GM12873 (cell line): ENCODE measurements around the gene CTXN1.

ENCODE experiments used
- CTCF ChIP-seq: IDR thresholded peaks from 2 replicates; pipeline ENCODE4 v1.5.1; 2012; ENCODE audit warnings: low read depth, mild to moderate bottlenecking, moderate library complexity, low read length, control low read depth; ENCODE audit not compliant: insufficient read depth; ENCODE audit errors: missing control alignments

CTXN1 gene

GRCh38 chr19:7883796-7884570, 42.0 kb downstream of the CTXN1 start:
- TF ChIP-seq CTCF: no peak

DNA sequence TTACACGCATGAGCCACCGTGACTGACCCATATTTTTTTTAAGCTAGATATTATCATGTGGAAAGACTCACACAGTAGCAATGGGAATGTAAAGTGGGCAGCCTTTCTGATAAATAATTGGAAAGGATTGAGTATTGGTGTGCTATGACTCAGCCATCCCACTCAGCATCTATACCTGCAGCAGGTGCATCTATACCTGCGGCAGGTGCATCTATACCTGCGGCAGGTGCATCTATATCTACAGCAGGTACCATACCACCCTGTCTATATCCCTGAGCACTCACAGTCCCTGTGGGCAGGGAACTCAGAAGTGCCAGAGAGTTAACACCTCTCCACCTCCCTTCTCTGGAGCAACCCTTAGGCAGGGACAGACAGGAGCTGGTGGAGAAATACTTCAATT, 42.8 kb downstream of the CTXN1 start:
- no peak for TF ChIP-seq CTCF

DNA sequence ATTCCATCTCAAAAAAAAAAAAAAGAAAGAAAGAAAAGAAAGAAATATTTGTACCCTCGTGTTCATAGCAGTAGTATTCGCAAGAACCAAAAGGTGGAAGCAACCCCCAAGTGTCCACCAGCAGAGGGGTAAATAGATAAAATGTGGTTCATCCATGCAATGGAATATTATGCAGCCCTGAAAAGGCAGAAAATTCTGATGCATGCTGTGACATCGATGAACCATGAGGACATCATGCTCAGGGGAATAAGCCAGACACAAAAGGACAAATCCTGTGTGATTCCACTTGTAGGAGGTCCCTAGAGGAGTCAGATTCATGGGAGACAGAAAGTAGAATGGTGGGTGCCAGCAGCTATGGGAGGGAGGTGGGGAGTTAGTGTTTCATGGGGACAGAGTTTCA, 44.0 kb downstream of the CTXN1 start:
- TF ChIP-seq CTCF: no peak

GRCh38 chr19:7879836-7880235, 46.1 kb downstream of the CTXN1 start:
- TF ChIP-seq CTCF: no peak

- no peak for TF ChIP-seq CTCF
Measured at GRCh38 chr19:7879111-7879807, 46.7 kb downstream of the CTXN1 start.

DNA sequence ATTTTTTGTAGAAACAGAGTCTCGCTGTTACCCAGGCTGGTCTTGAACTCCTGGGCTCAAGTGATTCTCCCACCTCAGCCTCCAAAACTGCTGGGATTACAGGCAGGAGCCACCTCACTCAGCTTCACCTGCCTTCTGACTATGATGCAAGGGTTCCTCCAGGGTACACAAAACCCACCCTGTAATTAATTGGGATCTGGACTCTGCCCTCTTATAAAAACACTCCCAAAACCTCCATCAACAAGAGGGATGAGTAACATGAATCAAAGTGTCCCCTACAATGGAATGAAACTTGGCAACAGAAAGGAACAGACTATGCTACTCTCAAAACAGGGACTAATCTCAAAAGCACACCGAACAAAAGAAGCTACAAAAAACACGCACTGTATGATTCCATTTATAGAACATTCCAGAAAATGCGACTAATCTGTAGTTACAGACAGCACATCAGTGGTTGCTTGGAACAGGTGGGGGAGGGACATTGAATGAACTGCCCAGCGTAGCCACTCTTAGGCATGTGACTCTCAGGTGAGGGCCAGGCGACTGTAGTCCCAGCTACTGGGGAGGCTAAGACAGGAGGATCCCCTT, 48.6 kb downstream of the CTXN1 start:
- no peak for TF ChIP-seq CTCF

DNA sequence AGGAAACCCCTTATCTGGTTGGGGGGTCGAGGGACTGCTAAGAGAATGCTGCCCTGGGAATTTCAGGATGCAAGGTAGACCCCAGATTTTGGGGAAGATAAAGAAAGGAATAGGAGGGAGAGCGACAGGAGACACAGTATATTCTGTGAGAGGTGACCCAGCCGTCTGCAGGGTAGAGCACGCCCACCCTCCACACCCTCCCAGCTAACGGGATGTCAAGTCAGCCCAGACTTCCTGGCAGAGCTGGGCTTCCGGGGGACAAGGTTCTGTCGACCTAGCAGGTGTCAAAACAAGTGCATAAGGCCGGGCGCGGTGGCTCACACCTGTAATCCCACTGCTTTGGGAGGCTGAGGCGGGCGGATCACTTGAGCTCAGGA, 51.0 kb downstream of the CTXN1 start:
- TF ChIP-seq CTCF: no peak
